HG03378 (cell line): ENCODE measurements around the gene CD8A.
"Not testable (repeated sequence)": the region's sequence is repeated elsewhere in the genome, so short reads cannot be mapped to it uniquely, and the experiment has no call there.

Source experiments
- ATAC-seq: cut with Tn5 transposase; IDR thresholded peaks from one replicate; pipeline ENCODE4 v1.9.1; 2021; ENCODE audit warnings: mild to moderate bottlenecking, moderate library complexity; ENCODE audit not compliant: unreplicated experiment

CD8A gene

GRCh38 chr2:86741889-86742498 is 48.7 kb downstream of the CD8A start:
- not testable (repeated sequence) for ATAC-seq

GRCh38 chr2:86739889-86740288 is 50.8 kb downstream of the CD8A start:
- ATAC-seq, result not testable (repeated sequence)

DNA sequence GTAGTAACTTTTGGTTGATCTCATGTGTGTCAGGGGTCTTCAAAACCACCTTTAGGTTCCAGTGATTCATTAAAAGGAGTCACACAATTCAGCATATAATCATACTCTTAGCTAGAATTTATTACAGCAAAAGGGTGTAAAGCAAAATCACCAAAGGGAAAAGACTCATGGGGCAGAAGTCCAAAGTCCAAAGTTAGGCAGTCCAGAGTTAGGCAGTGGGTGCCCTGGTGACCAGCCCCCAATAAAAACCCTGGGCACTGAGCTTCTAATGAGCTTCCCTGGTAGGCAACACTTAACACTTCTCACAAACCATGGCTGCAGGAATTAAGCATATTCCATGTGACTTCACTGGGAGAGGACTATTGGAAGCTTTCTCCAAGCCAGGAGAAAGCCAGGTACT is 51.2 kb downstream of the CD8A start:
- ATAC-seq, result not testable (repeated sequence)

DNA sequence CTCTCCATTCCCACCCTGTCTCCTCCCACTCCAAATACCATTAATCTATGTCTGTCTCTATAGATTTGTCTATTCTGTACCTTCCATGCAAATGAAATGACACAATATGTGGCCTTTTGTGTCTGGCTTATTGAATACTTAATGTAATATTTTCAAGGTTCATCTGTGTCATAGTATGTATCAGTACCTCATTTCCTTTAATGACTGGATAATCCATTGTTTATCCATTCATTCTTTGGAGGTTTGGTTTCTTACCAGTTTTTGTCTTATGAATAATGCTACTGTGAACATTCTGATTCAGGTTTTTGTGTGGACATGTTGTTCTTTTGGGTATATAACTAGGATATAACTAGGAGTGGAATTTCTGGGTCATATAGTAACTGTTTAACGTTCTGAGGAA is 55.8 kb downstream of the CD8A start:
- ATAC-seq, result not testable (repeated sequence)
